Adrenal gland (tissue), 5 donors: ENCODE results near the gene CMPK2.

Source experiments
- CTCF ChIP-seq, 6 experiments: fragments of 450-650 bp in 4 of 6; fragments of 200-600 bp in 2 of 6; sonication (generic) in 1 of 6; IDR thresholded peaks; 1 replicate in 5 of 6; 2 replicates in 1 of 6; pipeline versions ENCODE4 v1.5.1 to v1.8.0; 2016 to 2021; ENCODE audit warnings: antibody characterized with exemption in 6 of 6, mild to moderate bottlenecking in 2 of 6, moderate library complexity in 1 of 6
- POLR2A ChIP-seq, 2 donors: fragments of 450-650 bp; IDR thresholded peaks; one replicate each; pipeline ENCODE4 v1.6.1; 2017; ENCODE audit warnings: antibody characterized with exemption in 2 of 2, mild to moderate bottlenecking in 2 of 2, moderate library complexity in 1 of 2
- donor health status: DM: no; HTN: no; CAD: no.

DNA sequence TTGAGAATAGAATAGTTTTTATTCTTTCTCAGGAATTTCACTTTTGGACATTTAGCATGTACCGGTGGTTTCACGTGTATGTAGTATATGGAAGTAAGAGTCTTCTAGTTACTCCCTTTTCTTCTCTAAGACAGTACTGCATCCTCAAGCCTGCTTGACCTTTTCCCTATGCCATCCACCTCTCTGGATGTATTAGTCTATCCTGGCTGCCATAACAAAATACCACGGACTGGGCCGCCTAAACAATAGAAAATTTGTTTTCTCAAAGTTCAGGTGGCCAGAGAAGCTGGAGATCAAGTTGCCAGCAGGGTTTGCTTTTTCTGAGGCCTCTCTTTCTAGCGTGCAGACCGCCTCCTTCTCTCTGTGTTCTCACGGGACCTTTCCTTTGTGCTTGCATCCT, 1.3 kb upstream of the CMPK2 start:
- TF ChIP-seq CTCF (IDR thresholded peaks at IDR 0.05), result no peak
- no peak for TF ChIP-seq POLR2A (IDR thresholded peaks at IDR 0.05)
